Astrocyte of the cerebellum (primary cell): Measurements from ENCODE around the gene MAGI1.
A peak's percentile ranks its signal among the peaks of the same experiment; 100 is the strongest.
"Not testable (repeated sequence)": the region's sequence is repeated elsewhere in the genome, so short reads cannot be mapped to it uniquely, and the experiment has no call there.

Experiments
- DNase-seq: peaks from one replicate; pipeline ENCODE4 v3.0.0-alpha.2; 2011; ENCODE audit warnings: low read depth
- H3K4me3 ChIP-seq: 2 replicates; pipeline ENCODE4 v1.5.1; 2011; ENCODE audit warnings: mild to moderate bottlenecking, low read depth, low read length, moderate library complexity
- in situ Hi-C: cut with HindIII; loops from 2 replicates; pipeline ENCODE4 v1.10.0; 2017; ENCODE audit warnings: low sequenced_read_pairs
- TF ChIP-seq, protein P1 (sequence below): IDR thresholded peaks from 2 replicates; pipeline ENCODE4 v1.5.1; 2012; ENCODE audit warnings: low read length, low read depth, moderate library complexity, mild to moderate bottlenecking; ENCODE audit errors: missing control alignments

Gene MAGI1

GRCh38 chr3:65551945-65552344, 486.8 kb downstream of the MAGI1 start:
- TF ChIP-seq, protein P1, sequence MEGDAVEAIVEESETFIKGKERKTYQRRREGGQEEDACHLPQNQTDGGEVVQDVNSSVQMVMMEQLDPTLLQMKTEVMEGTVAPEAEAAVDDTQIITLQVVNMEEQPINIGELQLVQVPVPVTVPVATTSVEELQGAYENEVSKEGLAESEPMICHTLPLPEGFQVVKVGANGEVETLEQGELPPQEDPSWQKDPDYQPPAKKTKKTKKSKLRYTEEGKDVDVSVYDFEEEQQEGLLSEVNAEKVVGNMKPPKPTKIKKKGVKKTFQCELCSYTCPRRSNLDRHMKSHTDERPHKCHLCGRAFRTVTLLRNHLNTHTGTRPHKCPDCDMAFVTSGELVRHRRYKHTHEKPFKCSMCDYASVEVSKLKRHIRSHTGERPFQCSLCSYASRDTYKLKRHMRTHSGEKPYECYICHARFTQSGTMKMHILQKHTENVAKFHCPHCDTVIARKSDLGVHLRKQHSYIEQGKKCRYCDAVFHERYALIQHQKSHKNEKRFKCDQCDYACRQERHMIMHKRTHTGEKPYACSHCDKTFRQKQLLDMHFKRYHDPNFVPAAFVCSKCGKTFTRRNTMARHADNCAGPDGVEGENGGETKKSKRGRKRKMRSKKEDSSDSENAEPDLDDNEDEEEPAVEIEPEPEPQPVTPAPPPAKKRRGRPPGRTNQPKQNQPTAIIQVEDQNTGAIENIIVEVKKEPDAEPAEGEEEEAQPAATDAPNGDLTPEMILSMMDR, result no peak
- no peak overlapping the region for H3K4me3 ChIP-seq
- no peak for DNase-seq
- in situ Hi-C loops, result no loop called here

GRCh38 chr3:65550137-65550536, 488.6 kb downstream of the MAGI1 start:
- TF ChIP-seq, protein P1, result no peak
- in situ Hi-C loops, result no loop called here
- H3K4me3 ChIP-seq, result no peak overlapping the region
- DNase-seq, result no peak

DNA sequence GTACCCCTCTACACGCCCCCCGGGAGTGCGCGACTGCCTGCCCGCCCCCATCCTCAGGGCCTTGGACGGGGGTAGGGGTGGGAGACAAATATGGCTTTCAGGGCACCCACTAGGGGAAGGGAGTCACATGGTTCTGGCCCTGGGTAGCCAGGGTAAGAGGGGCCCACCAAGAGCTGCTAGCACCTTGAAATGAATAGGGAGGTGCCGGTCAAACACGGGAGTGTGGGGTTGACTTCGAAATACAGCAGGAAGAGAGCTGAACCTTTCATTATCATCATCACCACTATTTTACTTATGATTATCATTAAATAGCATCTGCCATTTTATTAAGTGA, 489.1 kb downstream of the MAGI1 start:
- DNase-seq, result no peak
- TF ChIP-seq, protein P1, result no peak
- H3K4me3 ChIP-seq, result peak overlapping the region; percentile 48
- in situ Hi-C loops, result no loop called here

GRCh38 chr3:65548848-65549625, 489.7 kb downstream of the MAGI1 start:
- DNase-seq, result no peak
- TF ChIP-seq, protein P1, result no peak
- peak overlapping the region; percentile 48 for H3K4me3 ChIP-seq
- in situ Hi-C loops, result no loop called here

GRCh38 chr3:65545429-65545828, 493.3 kb downstream of the MAGI1 start:
- H3K4me3 ChIP-seq, result no peak overlapping the region
- DNase-seq, result no peak
- TF ChIP-seq, protein P1, result no peak
- in situ Hi-C loops, result no loop called here

DNA sequence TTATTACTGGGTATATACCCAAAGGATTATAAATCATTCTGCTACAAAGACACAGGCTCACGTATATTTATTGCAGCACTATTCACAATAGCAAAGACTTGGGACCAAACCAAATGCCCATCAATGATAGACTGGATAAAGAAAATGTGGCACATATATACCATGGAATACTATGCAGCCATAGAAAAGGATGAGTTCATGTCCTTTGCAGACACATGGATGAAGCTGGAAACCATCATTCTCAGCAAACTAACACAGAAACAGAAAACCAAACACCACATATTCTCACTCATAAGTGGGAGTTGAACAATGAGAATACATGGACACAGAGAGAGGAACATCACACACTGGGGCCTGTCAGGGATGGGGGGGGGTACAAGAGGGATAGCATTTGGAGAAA, 495.3 kb downstream of the MAGI1 start:
- H3K4me3 ChIP-seq, DNase-seq, in situ Hi-C loops: not testable (repeated sequence)

GRCh38 chr3:65540666-65541065, 498.1 kb downstream of the MAGI1 start:
- in situ Hi-C loops, result no loop called here
- H3K4me3 ChIP-seq, result no peak overlapping the region
- TF ChIP-seq, protein P1, result no peak
- DNase-seq, result no peak
